Loucy (cell line): ENCODE measurements around the gene CRTAC1.

Source experiments
- H2AFZ ChIP-seq: fragments of 200-600 bp; sonication (generic); 2 replicates; pipeline ENCODE4 v1.6.0; 2016; ENCODE audit warnings: antibody characterized with exemption, mild to moderate bottlenecking, low read length, moderate library complexity
- H3F3A ChIP-seq: fragments of 200-600 bp; 2 replicates; pipeline ENCODE4 v1.6.0; 2016; ENCODE audit warnings: antibody characterized with exemption, low read depth, mild to moderate bottlenecking
- H3K27me3 ChIP-seq: fragments of 200-600 bp; sonication (generic); 2 replicates; pipeline ENCODE4 v1.6.1; 2014; ENCODE audit warnings: low read length, mild to moderate bottlenecking; ENCODE audit not compliant: insufficient read depth, poor library complexity, severe bottlenecking
- H3K36me3 ChIP-seq: fragments of 200-600 bp; sonication (generic); 2 replicates; pipeline ENCODE4 v1.6.1; 2016; ENCODE audit warnings: low read length; ENCODE audit not compliant: insufficient read depth
- H3K4me1 ChIP-seq: fragments of 200-600 bp; sonication (generic); 2 replicates; pipeline ENCODE4 v1.5.1; 2014; ENCODE audit warnings: low read length, mild to moderate bottlenecking; ENCODE audit not compliant: insufficient read depth, poor library complexity, severe bottlenecking
- H3K4me2 ChIP-seq: fragments of 200-600 bp; sonication (generic); 2 replicates; pipeline ENCODE4 v1.6.0; 2014; ENCODE audit warnings: antibody characterized with exemption, low read length, low read depth, mild to moderate bottlenecking; ENCODE audit not compliant: poor library complexity, severe bottlenecking
- H3K4me3 ChIP-seq: fragments of 200-600 bp; sonication (generic); 2 replicates; pipeline ENCODE4 v1.5.1; 2014; ENCODE audit warnings: low read length, mild to moderate bottlenecking, mixed read lengths; ENCODE audit not compliant: poor library complexity, severe bottlenecking
- H3K79me2 ChIP-seq: fragments of 200-600 bp; sonication (generic); 2 replicates; pipeline ENCODE4 v1.6.1; 2014; ENCODE audit warnings: low read length; ENCODE audit not compliant: insufficient read depth
- H3K9ac ChIP-seq: fragments of 200-600 bp; sonication (generic); 2 replicates; pipeline ENCODE4 v1.6.0; 2014; ENCODE audit warnings: mild to moderate bottlenecking, low read depth, low read length, moderate library complexity; ENCODE audit not compliant: poor library complexity, severe bottlenecking
- H3K9me2 ChIP-seq: fragments of 200-600 bp; sonication (generic); replicated peaks from 2 replicates; pipeline ENCODE4 v1.6.1; 2016; ENCODE audit warnings: low read depth, low read length, mixed read lengths
- H3K9me3 ChIP-seq: fragments of 200-600 bp; sonication (generic); 2 replicates; pipeline ENCODE4 v1.6.1; 2014; ENCODE audit warnings: mild to moderate bottlenecking, antibody characterized with exemption, low read length, low read depth; ENCODE audit not compliant: insufficient read depth
- H4K20me1 ChIP-seq: fragments of 200-600 bp; sonication (generic); 2 replicates; pipeline ENCODE4 v1.6.0; 2014; ENCODE audit warnings: antibody characterized with exemption, low read length, mild to moderate bottlenecking; ENCODE audit not compliant: insufficient read depth, poor library complexity, severe bottlenecking
- EZH2phosphoT487 ChIP-seq: fragments of 200-600 bp; IDR thresholded peaks from 2 replicates; pipeline ENCODE4 v1.6.1; 2018; ENCODE audit warnings: antibody characterized with exemption, mild to moderate bottlenecking, moderate library complexity, borderline replicate concordance
- TF ChIP-seq, protein P1 (sequence below): fragments of 200-600 bp; sonication (generic); conservative IDR thresholded peaks from 2 replicates; pipeline ENCODE4 v1.5.1; 2014; ENCODE audit warnings: mild to moderate bottlenecking, antibody characterized with exemption, low read length

CRTAC1 gene

GRCh38 chr10:97919012-97919411, 111.4 kb downstream of the CRTAC1 start:
- H3K27me3 ChIP-seq, result no peaks in the 10 kb centered on the region
- H3K36me3 ChIP-seq, result no peaks in the 10 kb centered on the region
- no peaks in the 10 kb centered on the region for H3K79me2 ChIP-seq
- TF ChIP-seq, protein P1, sequence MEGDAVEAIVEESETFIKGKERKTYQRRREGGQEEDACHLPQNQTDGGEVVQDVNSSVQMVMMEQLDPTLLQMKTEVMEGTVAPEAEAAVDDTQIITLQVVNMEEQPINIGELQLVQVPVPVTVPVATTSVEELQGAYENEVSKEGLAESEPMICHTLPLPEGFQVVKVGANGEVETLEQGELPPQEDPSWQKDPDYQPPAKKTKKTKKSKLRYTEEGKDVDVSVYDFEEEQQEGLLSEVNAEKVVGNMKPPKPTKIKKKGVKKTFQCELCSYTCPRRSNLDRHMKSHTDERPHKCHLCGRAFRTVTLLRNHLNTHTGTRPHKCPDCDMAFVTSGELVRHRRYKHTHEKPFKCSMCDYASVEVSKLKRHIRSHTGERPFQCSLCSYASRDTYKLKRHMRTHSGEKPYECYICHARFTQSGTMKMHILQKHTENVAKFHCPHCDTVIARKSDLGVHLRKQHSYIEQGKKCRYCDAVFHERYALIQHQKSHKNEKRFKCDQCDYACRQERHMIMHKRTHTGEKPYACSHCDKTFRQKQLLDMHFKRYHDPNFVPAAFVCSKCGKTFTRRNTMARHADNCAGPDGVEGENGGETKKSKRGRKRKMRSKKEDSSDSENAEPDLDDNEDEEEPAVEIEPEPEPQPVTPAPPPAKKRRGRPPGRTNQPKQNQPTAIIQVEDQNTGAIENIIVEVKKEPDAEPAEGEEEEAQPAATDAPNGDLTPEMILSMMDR, result no peak
- TF ChIP-seq EZH2phosphoT487, result no peak
- no peak overlapping the region for H2AFZ ChIP-seq
- no peaks in the 10 kb centered on the region for H3K9me3 ChIP-seq
- no peak overlapping the region for H3K9ac ChIP-seq
- no peak overlapping the region for H3K4me2 ChIP-seq
- H4K20me1 ChIP-seq, result no peaks in the 10 kb centered on the region
- H3K4me3 ChIP-seq, result no peak overlapping the region
- H3F3A ChIP-seq, result no peaks in the 10 kb centered on the region
- H3K9me2 ChIP-seq, result no peaks in the 10 kb centered on the region
- no peaks in the 10 kb centered on the region for H3K4me1 ChIP-seq

DNA sequence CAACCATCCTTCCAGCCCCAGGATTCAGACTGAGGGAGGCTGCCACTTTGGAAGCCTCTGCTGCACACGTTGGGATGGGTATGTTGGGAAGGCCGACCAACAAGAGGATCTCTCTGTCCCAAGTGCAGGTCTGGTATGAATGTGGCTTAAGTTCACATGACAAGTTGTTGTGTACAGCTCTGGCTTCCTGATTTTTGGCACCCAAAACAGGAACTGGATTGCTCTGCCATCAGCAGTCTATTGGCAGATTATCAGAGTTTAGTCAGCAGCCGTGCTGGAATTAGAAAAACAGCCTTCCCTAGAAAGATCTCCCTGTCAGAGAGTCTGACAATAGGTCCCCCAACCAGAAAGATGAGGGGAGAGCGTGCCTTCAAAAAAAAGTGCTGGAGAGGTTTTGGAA, 113.8 kb downstream of the CRTAC1 start:
- no peaks in the 10 kb centered on the region for H3K9me3 ChIP-seq
- H3K36me3 ChIP-seq, result no peaks in the 10 kb centered on the region
- no peaks in the 10 kb centered on the region for H3F3A ChIP-seq
- TF ChIP-seq, protein P1, result no peak
- TF ChIP-seq EZH2phosphoT487, result no peak
- no peak overlapping the region for H3K4me2 ChIP-seq
- H2AFZ ChIP-seq, result no peak overlapping the region
- no peak overlapping the region for H3K9ac ChIP-seq
- H3K27me3 ChIP-seq, result no peaks in the 10 kb centered on the region
- H4K20me1 ChIP-seq, result no peaks in the 10 kb centered on the region
- no peak overlapping the region for H3K4me3 ChIP-seq
- no peaks in the 10 kb centered on the region for H3K79me2 ChIP-seq
- no peaks in the 10 kb centered on the region for H3K9me2 ChIP-seq
- no peaks in the 10 kb centered on the region for H3K4me1 ChIP-seq

- Histone ChIP-seq H3K4me2 (no peak overlapping the region), H3K4me3 (no peak overlapping the region)
- TF ChIP-seq, protein P1, result no peak
- TF ChIP-seq EZH2phosphoT487, result no peak
Observed at GRCh38 chr10:97915346-97916131, 114.9 kb downstream of the CRTAC1 start.

More at GRCh38 chr10:97915346-97916131, 114.9 kb downstream of the CRTAC1 start:
- no peak overlapping the region for H2AFZ ChIP-seq
- no peaks in the 10 kb centered on the region for H3K9me3 ChIP-seq
- H3K79me2 ChIP-seq, result no peaks in the 10 kb centered on the region
- no peak overlapping the region for H3K9ac ChIP-seq
- no peaks in the 10 kb centered on the region for H3K9me2 ChIP-seq
- H3K4me1 ChIP-seq, result no peaks in the 10 kb centered on the region
- H3F3A ChIP-seq, result no peaks in the 10 kb centered on the region
- H3K27me3 ChIP-seq, result no peaks in the 10 kb centered on the region
- H4K20me1 ChIP-seq, result no peaks in the 10 kb centered on the region
- no peaks in the 10 kb centered on the region for H3K36me3 ChIP-seq
